Mesodermal cell (in vitro differentiated cells): Measurements from ENCODE around the gene RAB11FIP4.

ENCODE experiments used
- H3K27ac ChIP-seq: 2 replicates; pipeline ENCODE4 v1.7.0; 2013; ENCODE audit warnings: mild to moderate bottlenecking, low read depth, low read length, moderate library complexity; ENCODE audit not compliant: severe bottlenecking
- H3K36me3 ChIP-seq: 2 replicates; pipeline ENCODE4 v1.7.1; 2013; ENCODE audit warnings: mild to moderate bottlenecking, low read length, moderate library complexity; ENCODE audit not compliant: control insufficient read depth, insufficient read depth
- H3K4me1 ChIP-seq: one replicate; pipeline ENCODE4 v1.7.1; 2013; ENCODE audit warnings: mild to moderate bottlenecking, low read length; ENCODE audit not compliant: insufficient read depth, control insufficient read depth, poor library complexity, severe bottlenecking
- H3K4me3 ChIP-seq: 2 replicates; pipeline ENCODE4 v1.7.0; 2013; ENCODE audit warnings: low read length, control low read depth, mild to moderate bottlenecking; ENCODE audit not compliant: insufficient read depth, poor library complexity, severe bottlenecking; ENCODE audit errors: extremely low read depth
- H3K9me3 ChIP-seq: 2 replicates; pipeline ENCODE4 v1.7.1; 2013; ENCODE audit warnings: mild to moderate bottlenecking, low read length, moderate library complexity; ENCODE audit not compliant: control insufficient read depth
- WGBS, 2 experiments: methylation state at CpG; one replicate each; pipeline ENCODE4 v1.1.5; 2013; ENCODE audit warnings: missing lambda C conversion rate in 2 of 2; ENCODE audit not compliant: insufficient coverage in 2 of 2; 5-methylcytosine and 5-hydroxymethylcytosine counted together

The RAB11FIP4 gene

GRCh38 chr17:31480067-31480466, 88.6 kb downstream of the RAB11FIP4 start:
- Histone ChIP-seq H3K4me1 (no peaks in the 10 kb centered on the region), H3K4me3 (no peak overlapping the region), H3K27ac (no peak overlapping the region), H3K9me3 (no peaks in the 10 kb centered on the region), H3K36me3 (no peaks in the 10 kb centered on the region)
- WGBS, 2 experiments, result 80 to 81% methylated on average over 4 to 5 of the region's 6 CpGs

- Histone ChIP-seq H3K9me3 (no peaks in the 10 kb centered on the region), H3K27ac (no peak overlapping the region), H3K36me3 (no peaks in the 10 kb centered on the region), H3K4me3 (no peak overlapping the region), H3K4me1 (no peaks in the 10 kb centered on the region)
- 74 to 82% methylated on average over 5 to 7 of the region's 8 CpGs for WGBS, 2 experiments
Observed at GRCh38 chr17:31480904-31481782, 89.7 kb downstream of the RAB11FIP4 start.

GRCh38 chr17:31481783-31482081, 90.3 kb downstream of the RAB11FIP4 start:
- Histone ChIP-seq H3K27ac (no peak overlapping the region), H3K9me3 (no peaks in the 10 kb centered on the region), H3K4me1 (no peaks in the 10 kb centered on the region), H3K4me3 (no peak overlapping the region), H3K36me3 (no peaks in the 10 kb centered on the region)
- WGBS, 2 experiments, result 95 to 97% methylated on average over 2 to 3 of the region's 4 CpGs

GRCh38 chr17:31484821-31485220, 93.3 kb downstream of the RAB11FIP4 start:
- Histone ChIP-seq H3K9me3 (no peaks in the 10 kb centered on the region), H3K4me3 (no peak overlapping the region), H3K36me3 (no peaks in the 10 kb centered on the region), H3K27ac (no peak overlapping the region), H3K4me1 (peaks cover 6% of the 10 kb centered on the region)
- 95 to 96% methylated on average over 3 to 4 of the region's 4 CpGs for WGBS, 2 experiments

- 90 to 93% methylated on average over 8 of the region's 9 CpGs for WGBS, 2 experiments
- Histone ChIP-seq H3K4me1 (peaks cover 9% of the 10 kb centered on the region), H3K9me3 (no peaks in the 10 kb centered on the region), H3K27ac (no peak overlapping the region), H3K4me3 (no peak overlapping the region), H3K36me3 (no peaks in the 10 kb centered on the region)
Observed at GRCh38 chr17:31486351-31487062, 95.0 kb downstream of the RAB11FIP4 start.

- no peaks in the 10 kb centered on the region for H3K9me3 ChIP-seq
- peak overlapping the region; percentile 40 for H3K4me3 ChIP-seq
- 13 to 42% methylated on average over 9 to 13 of the region's 17 CpGs for WGBS, 2 experiments
- H3K27ac ChIP-seq, result no peak overlapping the region
- peaks cover 9% of the 10 kb centered on the region for H3K4me1 ChIP-seq
- H3K36me3 ChIP-seq, result no peaks in the 10 kb centered on the region
Observed at GRCh38 chr17:31487063-31487647, 95.7 kb downstream of the RAB11FIP4 start.

- Histone ChIP-seq H3K36me3 (no peaks in the 10 kb centered on the region), H3K4me3 (peak overlapping the region; percentile 40), H3K27ac (no peak overlapping the region), H3K9me3 (no peaks in the 10 kb centered on the region), H3K4me1 (peaks cover 9% of the 10 kb centered on the region)
- WGBS, 2 experiments, result 0 to 1% methylated on average over 66 to 73 of the region's 83 CpGs
Observed at GRCh38 chr17:31487648-31488263, 96.3 kb downstream of the RAB11FIP4 start.

- Histone ChIP-seq H3K9me3 (no peaks in the 10 kb centered on the region), H3K4me1 (peaks cover 9% of the 10 kb centered on the region), H3K4me3 (peak overlapping the region; percentile 40), H3K27ac (no peak overlapping the region), H3K36me3 (no peaks in the 10 kb centered on the region)
- 2 to 5% methylated on average over 42 to 43 of the region's 62 CpGs for WGBS, 2 experiments
Observed at GRCh38 chr17:31488264-31488981, 96.9 kb downstream of the RAB11FIP4 start.

GRCh38 chr17:31488982-31489294, 97.5 kb downstream of the RAB11FIP4 start:
- Histone ChIP-seq H3K4me3 (no peak overlapping the region), H3K9me3 (no peaks in the 10 kb centered on the region), H3K36me3 (no peaks in the 10 kb centered on the region), H3K27ac (no peak overlapping the region), H3K4me1 (peaks cover 9% of the 10 kb centered on the region)
- WGBS, 2 experiments, result 29% methylated on average over 4 of the region's 4 CpGs

- no peaks in the 10 kb centered on the region for H3K36me3 ChIP-seq
- peaks cover 9% of the 10 kb centered on the region for H3K4me1 ChIP-seq
- H3K4me3 ChIP-seq, result no peak overlapping the region
- H3K9me3 ChIP-seq, result no peaks in the 10 kb centered on the region
- 23 to 41% methylated on average over 12 to 15 of the region's 16 CpGs for WGBS, 2 experiments
- H3K27ac ChIP-seq, result no peak overlapping the region
Observed at GRCh38 chr17:31489295-31490018, 98.0 kb downstream of the RAB11FIP4 start.
